Measurements from ENCODE around the gene CXXC5. TPM values are rescaled to one million over a fixed set of nuclear protein-coding genes. Genes with fewer than 3 reads are reported as not detected.

Gene CXXC5
- total and polyA plus RNA-seq, 9 of the 15 experiments (the other 6 are each of a cell fraction or from before 2014, with no cell fraction given), result 1.9 to 123 (median 45.8) TPM

DNA sequence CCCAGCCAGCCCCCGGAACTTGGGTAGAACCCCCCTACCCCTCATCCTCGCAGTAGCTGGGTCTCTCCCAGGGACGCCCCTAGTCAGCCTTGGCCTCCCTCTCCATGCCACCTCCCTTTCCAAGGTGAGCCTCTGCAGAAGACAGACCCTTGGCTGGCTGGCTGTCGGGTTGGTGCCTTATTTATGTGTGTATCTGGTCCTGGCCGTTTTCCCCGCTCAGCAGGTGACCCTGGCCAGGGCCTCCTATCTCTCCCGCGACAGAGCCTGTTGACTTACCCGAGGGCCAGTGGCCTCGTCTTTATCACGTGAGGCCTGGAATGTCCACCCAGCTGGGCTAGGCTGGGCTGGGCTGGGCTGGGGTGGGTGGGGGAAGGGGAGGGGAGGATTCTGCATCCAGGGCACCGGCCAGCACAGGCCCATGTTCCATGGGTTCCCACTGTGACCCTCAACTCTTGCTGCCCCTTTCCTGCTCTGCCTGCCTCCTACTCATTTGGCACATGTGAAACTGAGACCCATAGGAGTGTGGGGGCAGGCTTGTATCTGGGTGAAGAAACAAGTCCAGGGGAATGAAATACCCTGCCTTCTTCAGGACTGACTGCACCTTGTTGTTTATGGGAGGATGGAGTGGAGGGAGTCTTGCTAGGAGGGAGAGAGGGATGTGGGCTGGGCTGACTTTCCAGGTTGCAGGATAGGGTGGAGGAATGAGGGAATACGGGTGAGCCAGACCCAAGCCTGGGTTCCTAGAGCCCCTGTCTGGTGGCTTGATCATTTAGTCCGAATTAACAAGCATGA, 3.1 kb downstream of the CXXC5 start (continued):
- no peak for TF ChIP-seq BRCA1 (IDR thresholded peaks at IDR 0.05)
- TF ChIP-seq BRCA1 (CRISPR knock-in tag; IDR thresholded peaks at IDR 0.05), result no peak
- TF ChIP-seq MCM2 (IDR thresholded peaks at IDR 0.05; ENCODE audit: low read depth), result no peak
- TF ChIP-seq SMC3 (conservative IDR thresholded peaks at IDR 0.05; ENCODE audit: insufficient read depth, low read depth, low read length), result no peak
- TF ChIP-seq HIVEP1 (CRISPR knock-in tag; IDR thresholded peaks at IDR 0.05), result no peak
- TF ChIP-seq ILF3 (IDR thresholded peaks at IDR 0.05; ENCODE audit: borderline replicate concordance), result no peak
- TF ChIP-seq HDAC2 (IDR thresholded peaks at IDR 0.05), result peak; percentile 27; the same call in 1 of the 2 replicates
- no peak for TF ChIP-seq ZBTB7A (IDR thresholded peaks at IDR 0.05; ENCODE audit: borderline replicate concordance, control insufficient read depth, low read depth, low read length)
- no peak for TF ChIP-seq ZNF274 (IDR thresholded peaks at IDR 0.05; ENCODE audit: borderline replicate concordance, low read depth, low read length)
- TF ChIP-seq STAT5A (IDR thresholded peaks at IDR 0.05; ENCODE audit: borderline replicate concordance, low read length), result peak; percentile 38; the same call in 1 of the 2 replicates
- TF ChIP-seq ZNF830 (CRISPR knock-in tag; IDR thresholded peaks at IDR 0.05), result no peak
- no peak for TF ChIP-seq DDX20 (tag; IDR thresholded peaks at IDR 0.05; ENCODE audit: low read depth)
- TF ChIP-seq, protein P1, sequence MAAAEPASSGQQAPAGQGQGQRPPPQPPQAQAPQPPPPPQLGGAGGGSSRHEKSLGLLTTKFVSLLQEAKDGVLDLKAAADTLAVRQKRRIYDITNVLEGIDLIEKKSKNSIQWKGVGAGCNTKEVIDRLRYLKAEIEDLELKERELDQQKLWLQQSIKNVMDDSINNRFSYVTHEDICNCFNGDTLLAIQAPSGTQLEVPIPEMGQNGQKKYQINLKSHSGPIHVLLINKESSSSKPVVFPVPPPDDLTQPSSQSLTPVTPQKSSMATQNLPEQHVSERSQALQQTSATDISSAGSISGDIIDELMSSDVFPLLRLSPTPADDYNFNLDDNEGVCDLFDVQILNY (CRISPR knock-in tag; IDR thresholded peaks at IDR 0.05), result no peak
- TF ChIP-seq PHB2 (IDR thresholded peaks at IDR 0.05; ENCODE audit: low read depth), result no peak
- TF ChIP-seq, protein P2, sequence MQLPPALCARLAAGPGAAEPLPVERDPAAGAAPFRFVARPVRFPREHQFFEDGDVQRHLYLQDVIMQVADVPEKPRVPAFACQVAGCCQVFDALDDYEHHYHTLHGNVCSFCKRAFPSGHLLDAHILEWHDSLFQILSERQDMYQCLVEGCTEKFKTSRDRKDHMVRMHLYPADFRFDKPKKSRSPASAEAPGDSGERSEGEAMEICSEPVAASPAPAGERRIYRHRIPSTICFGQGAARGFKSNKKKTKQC (CRISPR knock-in tag; IDR thresholded peaks at IDR 0.05), result no peak
- no peak for TF ChIP-seq SAFB2 (IDR thresholded peaks at IDR 0.05; ENCODE audit: borderline replicate concordance, low read depth, low read length, severe bottlenecking)
- TF ChIP-seq POLR2G (IDR thresholded peaks at IDR 0.05; ENCODE audit: low read depth, low read length), result 0 out of 2 replicates have a peak, but pooled peaks have one; percentile 15
- TF ChIP-seq, protein P3, sequence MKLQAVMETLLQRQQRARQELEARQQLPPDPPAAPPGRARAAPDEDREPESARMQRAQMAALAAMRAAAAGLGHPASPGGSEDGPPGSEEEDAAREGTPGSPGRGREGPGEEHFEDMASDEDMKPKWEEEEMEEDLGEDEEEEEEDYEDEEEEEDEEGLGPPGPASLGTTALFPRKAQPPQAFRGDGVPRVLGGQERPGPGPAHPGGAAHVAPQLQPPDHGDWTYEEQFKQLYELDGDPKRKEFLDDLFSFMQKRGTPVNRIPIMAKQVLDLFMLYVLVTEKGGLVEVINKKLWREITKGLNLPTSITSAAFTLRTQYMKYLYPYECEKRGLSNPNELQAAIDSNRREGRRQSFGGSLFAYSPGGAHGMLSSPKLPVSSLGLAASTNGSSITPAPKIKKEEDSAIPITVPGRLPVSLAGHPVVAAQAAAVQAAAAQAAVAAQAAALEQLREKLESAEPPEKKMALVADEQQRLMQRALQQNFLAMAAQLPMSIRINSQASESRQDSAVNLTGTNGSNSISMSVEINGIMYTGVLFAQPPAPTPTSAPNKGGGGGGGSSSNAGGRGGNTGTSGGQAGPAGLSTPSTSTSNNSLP (IDR thresholded peaks at IDR 0.05; ENCODE audit: borderline replicate concordance, low read depth, low read length), result no peak
- TF ChIP-seq BACH1 (tag; IDR thresholded peaks at IDR 0.05), result no peak
- TF ChIP-seq, protein P4, sequence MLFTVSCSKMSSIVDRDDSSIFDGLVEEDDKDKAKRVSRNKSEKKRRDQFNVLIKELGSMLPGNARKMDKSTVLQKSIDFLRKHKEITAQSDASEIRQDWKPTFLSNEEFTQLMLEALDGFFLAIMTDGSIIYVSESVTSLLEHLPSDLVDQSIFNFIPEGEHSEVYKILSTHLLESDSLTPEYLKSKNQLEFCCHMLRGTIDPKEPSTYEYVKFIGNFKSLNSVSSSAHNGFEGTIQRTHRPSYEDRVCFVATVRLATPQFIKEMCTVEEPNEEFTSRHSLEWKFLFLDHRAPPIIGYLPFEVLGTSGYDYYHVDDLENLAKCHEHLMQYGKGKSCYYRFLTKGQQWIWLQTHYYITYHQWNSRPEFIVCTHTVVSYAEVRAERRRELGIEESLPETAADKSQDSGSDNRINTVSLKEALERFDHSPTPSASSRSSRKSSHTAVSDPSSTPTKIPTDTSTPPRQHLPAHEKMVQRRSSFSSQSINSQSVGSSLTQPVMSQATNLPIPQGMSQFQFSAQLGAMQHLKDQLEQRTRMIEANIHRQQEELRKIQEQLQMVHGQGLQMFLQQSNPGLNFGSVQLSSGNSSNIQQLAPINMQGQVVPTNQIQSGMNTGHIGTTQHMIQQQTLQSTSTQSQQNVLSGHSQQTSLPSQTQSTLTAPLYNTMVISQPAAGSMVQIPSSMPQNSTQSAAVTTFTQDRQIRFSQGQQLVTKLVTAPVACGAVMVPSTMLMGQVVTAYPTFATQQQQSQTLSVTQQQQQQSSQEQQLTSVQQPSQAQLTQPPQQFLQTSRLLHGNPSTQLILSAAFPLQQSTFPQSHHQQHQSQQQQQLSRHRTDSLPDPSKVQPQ (CRISPR knock-in tag; IDR thresholded peaks at IDR 0.05; ENCODE audit: borderline replicate concordance), result no peak
- peak; percentile 15 for TF ChIP-seq POLR2B (IDR thresholded peaks at IDR 0.05; ENCODE audit: low read depth, partially characterized antibody)
- no peak for TF ChIP-seq ZBED1 (IDR thresholded peaks at IDR 0.05)
- 0 out of 4 replicates have a peak, but pooled peaks of 1 of the 2 experiments have one; percentile 55 for TF ChIP-seq SIN3A (IDR thresholded peaks at IDR 0.05; ENCODE audit: borderline replicate concordance in 2 of 2, control insufficient read depth in 1 of 2, low read depth in 2 of 2, low read length in 2 of 2)

All from K562 (cell line).